Subcutaneous abdominal adipose tissue (tissue), 5 donors: ENCODE results near the gene NANOS2.
A peak's percentile ranks its signal among the peaks of the same experiment; 100 is the strongest.
"Not testable (repeated sequence)": the region's sequence is repeated elsewhere in the genome, so short reads cannot be mapped to it uniquely, and the experiment has no call there.

ENCODE experiments used
- H3K27ac ChIP-seq: one replicate; pipeline ENCODE4 v1.7.0; 2013; ENCODE audit warnings: low read depth, mild to moderate bottlenecking, inconsistent platforms, low read length, moderate library complexity
- H3K27me3 ChIP-seq, 5 donors: one replicate each; pipeline ENCODE4 v1.7.0; 2013; ENCODE audit warnings: low read length in 5 of 5, inconsistent platforms in 1 of 5; ENCODE audit not compliant: control insufficient read depth in 5 of 5, insufficient read depth in 4 of 5
- H3K36me3 ChIP-seq, 5 donors: one replicate each; pipeline ENCODE4 v1.7.0; 2013; ENCODE audit warnings: low read length in 5 of 5; ENCODE audit not compliant: control insufficient read depth in 5 of 5, insufficient read depth in 5 of 5
- H3K4me1 ChIP-seq, 5 donors: one replicate each; pipeline ENCODE4 v1.7.0; 2013; ENCODE audit warnings: low read length in 5 of 5, mild to moderate bottlenecking in 3 of 5, moderate library complexity in 1 of 5; ENCODE audit not compliant: control insufficient read depth in 5 of 5, insufficient read depth in 5 of 5
- H3K4me3 ChIP-seq, 5 donors: one replicate each; pipeline ENCODE4 v1.7.0; 2013; ENCODE audit warnings: low read length in 5 of 5, low read depth in 1 of 5
- H3K9ac ChIP-seq, 5 donors: one replicate each; pipeline ENCODE4 v1.7.0; 2013; ENCODE audit warnings: low read length in 5 of 5, mild to moderate bottlenecking in 4 of 5, moderate library complexity in 3 of 5
- H3K9me3 ChIP-seq, 5 donors: one replicate each; pipeline ENCODE4 v1.7.0; 2013; ENCODE audit warnings: low read length in 5 of 5; ENCODE audit not compliant: control insufficient read depth in 5 of 5
- donor health status: healthy.
- donor health status: healthy.
- donor health status: healthy.
- donor health status: healthy.
- donor health status: healthy.

NANOS2 gene

DNA sequence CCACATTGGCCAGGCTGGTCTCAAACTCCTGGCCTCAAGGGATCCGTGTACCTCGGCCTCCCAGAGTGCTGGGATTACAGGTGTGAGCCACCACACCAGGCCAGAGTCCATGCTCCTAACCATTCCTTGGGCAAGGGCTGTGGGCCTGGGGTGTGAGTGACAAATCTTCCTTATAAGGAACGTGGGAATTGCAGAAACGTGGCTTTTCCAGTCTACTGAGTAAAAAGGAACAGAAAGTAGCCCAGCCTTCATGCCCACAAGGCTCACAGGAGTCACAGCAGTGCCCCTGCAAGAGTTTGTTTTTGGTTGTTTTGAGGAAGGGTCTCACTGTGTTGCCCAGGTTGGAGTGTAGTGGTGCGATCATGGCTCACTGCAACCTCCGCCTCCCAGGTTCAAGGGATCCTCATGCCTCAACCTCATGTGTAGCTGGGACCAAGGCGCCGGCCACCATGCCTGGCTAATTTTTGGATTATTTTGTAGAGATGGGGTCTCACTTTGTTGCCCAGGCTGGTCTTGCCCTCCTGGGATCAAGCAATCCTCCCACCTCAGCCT is 17.2 kb downstream of the NANOS2 start:
- Histone ChIP-seq H3K9ac (no peak overlapping the region), H3K9me3 (no peaks in the 10 kb centered on the region), H3K4me1 (peaks cover 0 to 17% (median 16%) of the 10 kb centered on the region in 5 donors), H3K36me3 (peaks cover 0 to 27% (median 22%) of the 10 kb centered on the region in 5 donors), H3K4me3 (no peak overlapping the region), H3K27ac (no peak overlapping the region), H3K27me3 (no peaks in the 10 kb centered on the region)

- H3K9me3 ChIP-seq, H3K4me1 ChIP-seq, H3K4me3 ChIP-seq, H3K9ac ChIP-seq, H3K27ac ChIP-seq, H3K27me3 ChIP-seq: not testable (repeated sequence)
- peaks cover 0 to 27% (median 22%) of the 10 kb centered on the region in 5 donors for H3K36me3 ChIP-seq
Measured at GRCh38 chr19:45895983-45896599, 18.5 kb downstream of the NANOS2 start.

- Histone ChIP-seq H3K9ac (no peak overlapping the region), H3K9me3 (no peaks in the 10 kb centered on the region), H3K27me3 (no peaks in the 10 kb centered on the region), H3K4me1 (peaks cover 0 to 2% (median 1%) of the 10 kb centered on the region in 5 donors), H3K27ac (no peak overlapping the region), H3K36me3 (peaks cover 0 to 27% (median 22%) of the 10 kb centered on the region in 5 donors), H3K4me3 (no peak overlapping the region)
Measured at GRCh38 chr19:45895519-45895972, 19.0 kb downstream of the NANOS2 start.

DNA sequence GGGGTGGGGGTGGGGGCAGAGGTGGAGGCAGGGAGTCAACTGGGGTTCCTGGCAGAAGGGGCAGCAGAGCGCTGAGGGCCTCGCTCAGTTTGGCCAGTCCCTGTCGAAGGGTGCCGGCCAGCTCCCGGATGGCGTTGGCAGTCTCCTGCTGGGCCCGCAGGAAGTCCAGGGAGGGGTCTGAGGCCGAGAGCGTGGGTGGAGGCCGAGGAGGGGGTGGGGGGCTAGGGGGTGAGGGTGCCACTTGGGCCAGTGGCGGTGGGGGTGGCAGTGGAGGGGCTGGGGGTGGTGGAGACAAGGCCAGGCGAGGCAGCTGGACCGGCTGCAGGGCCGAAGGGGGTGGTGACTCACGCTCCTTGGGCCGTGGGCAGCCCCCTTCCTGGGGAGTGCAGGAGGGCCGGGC is 23.7 kb downstream of the NANOS2 start:
- Histone ChIP-seq H3K27me3 (no peaks in the 10 kb centered on the region), H3K4me1 (peaks cover 0 to 11% (median 11%) of the 10 kb centered on the region in 5 donors), H3K4me3 (no peak overlapping the region), H3K9ac (no peak overlapping the region), H3K27ac (no peak overlapping the region), H3K36me3 (peaks cover 0 to 15% (median 8%) of the 10 kb centered on the region in 5 donors), H3K9me3 (no peaks in the 10 kb centered on the region)

DNA sequence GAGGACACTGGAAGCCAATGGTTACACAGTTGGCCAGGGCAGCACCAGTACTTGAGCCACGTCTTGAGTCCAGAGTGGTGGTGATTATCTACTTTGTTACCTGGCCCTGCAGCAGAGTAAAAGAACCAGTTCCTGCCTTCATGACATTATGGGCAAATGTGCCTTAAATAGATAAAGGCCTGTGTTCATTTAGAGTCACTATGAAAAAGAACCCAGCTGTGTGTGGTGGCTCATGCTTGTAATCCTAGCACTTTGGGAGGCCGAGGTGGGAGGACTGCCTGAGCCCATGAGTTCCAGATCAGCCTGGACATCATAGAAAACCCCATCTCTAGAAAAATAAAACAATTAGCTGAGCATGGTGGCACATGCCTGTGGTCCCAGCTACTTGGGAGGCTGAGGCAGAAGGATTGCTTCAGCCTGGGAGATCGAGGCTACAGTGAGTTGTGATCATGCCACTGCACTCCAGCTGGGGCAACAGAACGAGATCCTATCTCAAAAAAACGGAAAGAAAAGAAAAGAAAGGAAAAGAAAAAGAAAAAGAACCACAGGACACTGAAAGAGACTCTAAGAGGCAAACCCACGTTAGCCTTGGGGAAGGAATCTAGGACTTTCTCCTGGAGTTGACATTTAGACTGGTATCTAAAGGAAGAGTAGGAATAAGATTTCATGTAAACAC is 25.2 kb downstream of the NANOS2 start:
- Histone ChIP-seq H3K4me1 (peaks cover 3 to 24% (median 23%) of the 10 kb centered on the region in 5 donors), H3K27ac (no peak overlapping the region), H3K9ac (no peak overlapping the region), H3K9me3 (no peaks in the 10 kb centered on the region), H3K36me3 (peaks cover 0 to 10% (median 4%) of the 10 kb centered on the region in 5 donors), H3K27me3 (no peaks in the 10 kb centered on the region), H3K4me3 (no peak overlapping the region)

GRCh38 chr19:45887200-45887710 is 27.3 kb downstream of the NANOS2 start:
- peaks cover 0 to 15% (median 5%) of the 10 kb centered on the region in 5 donors for H3K36me3 ChIP-seq
- H3K4me3 ChIP-seq: peak overlapping the region; percentile 76 to 93 (median 86)
- no peaks in the 10 kb centered on the region for H3K9me3 ChIP-seq
- peak overlapping the region; percentile 92 for H3K27ac ChIP-seq
- peaks cover 3 to 43% (median 41%) of the 10 kb centered on the region in 5 donors for H3K4me1 ChIP-seq
- no peaks in the 10 kb centered on the region for H3K27me3 ChIP-seq
- H3K9ac ChIP-seq: peak overlapping the region; percentile 87 to 98 (median 93)

DNA sequence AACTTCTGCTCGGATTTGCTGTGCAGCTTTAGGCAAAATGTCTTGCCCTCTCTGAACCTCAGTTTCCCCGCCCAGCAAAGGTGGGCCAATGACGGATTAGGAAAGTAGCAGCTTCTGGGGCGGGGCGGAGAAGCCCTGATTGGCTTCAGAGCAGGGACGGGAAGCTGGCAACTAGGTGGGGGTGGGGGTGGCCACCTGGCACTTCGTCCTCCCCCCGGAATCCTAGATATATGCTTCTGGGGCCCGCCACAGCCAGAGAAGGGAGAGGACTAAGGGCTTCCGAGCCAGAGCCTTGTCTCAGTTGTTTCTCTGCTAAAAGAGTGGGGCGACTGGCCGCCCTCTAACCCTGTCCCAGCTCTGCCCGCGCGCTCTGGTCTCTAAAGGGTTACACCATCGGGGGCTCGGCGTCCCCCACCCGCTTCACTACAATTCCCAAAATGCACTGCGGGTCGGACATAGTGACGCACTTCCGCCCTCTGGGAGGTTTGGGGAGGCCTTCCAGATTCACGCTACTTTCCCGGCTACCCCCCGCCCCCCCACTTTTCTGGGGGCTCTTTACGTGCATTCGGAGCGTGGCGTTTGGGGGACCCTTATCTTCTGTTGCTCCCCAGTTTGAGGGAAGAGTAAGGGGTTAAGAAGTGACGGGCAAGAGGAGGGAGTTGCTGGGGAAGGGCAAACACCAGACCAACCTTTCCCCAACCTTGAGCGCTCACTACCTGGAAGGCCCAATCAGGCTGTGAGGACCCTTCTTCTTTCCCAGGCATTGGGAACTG is 28.0 kb downstream of the NANOS2 start:
- Histone ChIP-seq H3K27me3 (no peaks in the 10 kb centered on the region), H3K9me3 (no peaks in the 10 kb centered on the region), H3K27ac (peak overlapping the region; percentile 92), H3K4me3 (peak overlapping the region; percentile 76 to 93 (median 86)), H3K36me3 (peaks cover 0 to 15% (median 3%) of the 10 kb centered on the region in 5 donors), H3K9ac (peak overlapping the region; percentile 87 to 98 (median 93)), H3K4me1 (peaks cover 3 to 44% (median 42%) of the 10 kb centered on the region in 5 donors)

GRCh38 chr19:45885556-45886426 is 28.8 kb downstream of the NANOS2 start, which contains the start of gene IRF2BP1:
TSS of gene IRF2BP1 (minus strand) at chr19:45886141. CDS start at chr19:45885774, 367 bp downstream.
- H3K9ac ChIP-seq: peak within 1 kb of the TSS; percentile 87 to 98 (median 93)
- peak within 1 kb of the TSS; percentile 76 to 93 (median 86) for H3K4me3 ChIP-seq
- peak within 1 kb of the TSS; percentile 92 for H3K27ac ChIP-seq
- peaks cover 3 to 44% (median 42%) of the 10 kb centered on the region in 5 donors for H3K4me1 ChIP-seq
- no peaks in the 10 kb centered on the region for H3K9me3 ChIP-seq
- H3K27me3 ChIP-seq: no peaks in the 10 kb centered on the region
- peaks cover 0 to 15% (median 3%) of the 10 kb centered on the region in 5 donors for H3K36me3 ChIP-seq
